ENCODE data around the gene TFEC.
"Not testable (repeated sequence)": the region's sequence is repeated elsewhere in the genome, so short reads cannot be mapped to it uniquely, and the experiment has no call there.

TFEC gene

GRCh38 chr7:115984105-115984504 lies 46.5 kb downstream of the TFEC start:
- no peak for DNase-seq

- DNase-seq, result no peak
Measured at GRCh38 chr7:115980159-115980558, 50.4 kb downstream of the TFEC start.

GRCh38 chr7:115976651-115977050 lies 53.9 kb downstream of the TFEC start:
- DNase-seq, result no peak

GRCh38 chr7:115975766-115976165 lies 54.8 kb downstream of the TFEC start:
- no peak for DNase-seq

- no peak for DNase-seq
Measured at GRCh38 chr7:115973406-115973805, 57.2 kb downstream of the TFEC start.

- no peak for DNase-seq
Measured at GRCh38 chr7:115971506-115971905, 59.1 kb downstream of the TFEC start.

- no peak for DNase-seq
Measured at GRCh38 chr7:115968596-115968995, 62.0 kb downstream of the TFEC start.

GRCh38 chr7:115968171-115968570 lies 62.4 kb downstream of the TFEC start:
- no peak for DNase-seq

GRCh38 chr7:115965796-115966475 lies 64.6 kb downstream of the TFEC start:
- no peak for DNase-seq

- DNase-seq, result no peak
Measured at GRCh38 chr7:115965236-115965635, 65.3 kb downstream of the TFEC start.

- no peak for DNase-seq
Measured at GRCh38 chr7:115964799-115965198, 65.8 kb downstream of the TFEC start.

- no peak for DNase-seq
Measured at GRCh38 chr7:115962340-115962739, 68.2 kb downstream of the TFEC start.

- no peak for DNase-seq
Measured at GRCh38 chr7:115953592-115954255, 76.8 kb downstream of the TFEC start.

- DNase-seq, result no peak
Measured at GRCh38 chr7:115952832-115953231, 77.7 kb downstream of the TFEC start.

GRCh38 chr7:115951547-115951946 lies 79.0 kb downstream of the TFEC start:
- DNase-seq, result no peak

- no peak for DNase-seq
Measured at GRCh38 chr7:115941703-115942268, 88.8 kb downstream of the TFEC start.

- no peak for DNase-seq
Measured at GRCh38 chr7:115940460-115941060, 90.0 kb downstream of the TFEC start.

- DNase-seq, result no peak
Measured at GRCh38 chr7:115937960-115938359, 92.6 kb downstream of the TFEC start.

- DNase-seq, result no peak
Measured at GRCh38 chr7:115933471-115933870, 97.1 kb downstream of the TFEC start.

- DNase-seq, result no peak
Measured at GRCh38 chr7:115932880-115933279, 97.7 kb downstream of the TFEC start.

GRCh38 chr7:115930184-115930583 lies 100.4 kb downstream of the TFEC start:
- DNase-seq, result not testable (repeated sequence)

- DNase-seq, result not testable (repeated sequence)
Measured at GRCh38 chr7:115929736-115930135, 100.8 kb downstream of the TFEC start.

- no peak for DNase-seq
Measured at GRCh38 chr7:115924411-115924810, 106.2 kb downstream of the TFEC start.

GRCh38 chr7:115920367-115920766 lies 110.2 kb downstream of the TFEC start:
- no peak for DNase-seq

Data from DMS 273 treated with DMSO at 0.1 percent for 48 hours (cell line).